ENCODE results near the gene PHYHIPL.

Gene PHYHIPL

DNA sequence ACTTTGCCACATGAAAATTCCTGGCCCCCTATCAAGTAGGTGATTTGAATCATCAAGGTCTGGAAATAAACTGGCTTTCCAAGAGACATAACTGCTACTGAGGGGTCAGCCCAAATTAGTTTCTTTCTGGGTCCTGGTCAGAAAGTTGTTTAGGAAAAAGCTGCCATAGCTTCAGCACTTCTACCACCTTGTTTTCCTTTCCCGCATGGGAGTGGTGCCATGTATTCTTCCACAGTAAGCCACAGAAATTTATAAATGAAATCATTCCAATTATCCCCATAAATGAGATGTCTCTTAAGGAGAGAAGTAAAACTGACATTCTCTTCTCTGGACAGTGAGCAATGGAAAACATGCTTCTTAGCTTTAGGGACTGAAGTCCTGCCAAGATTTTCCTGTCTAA is 80.8 kb downstream of the PHYHIPL start:
- DNase-seq (ENCODE audit: low read depth), result no peak

DNA sequence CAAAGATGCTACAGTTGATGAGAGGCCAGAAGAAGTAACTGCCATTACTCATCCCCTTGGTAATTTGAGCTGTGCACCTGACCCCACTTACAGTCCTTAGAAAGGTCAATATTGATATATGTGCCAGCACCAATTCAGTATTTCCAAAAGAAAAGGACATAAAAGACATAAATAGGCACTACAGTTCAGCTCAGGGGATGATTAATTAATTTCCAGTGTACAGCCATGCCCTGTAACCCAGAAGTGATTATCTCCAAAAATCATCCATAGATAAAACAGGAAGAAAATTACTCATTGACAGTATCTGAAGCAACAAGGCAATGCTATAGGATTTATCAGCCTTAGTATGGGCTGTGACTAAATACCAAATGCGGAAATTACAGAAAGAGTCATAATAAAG is 82.4 kb downstream of the PHYHIPL start:
- DNase-seq (ENCODE audit: low read depth), result no peak

DNA sequence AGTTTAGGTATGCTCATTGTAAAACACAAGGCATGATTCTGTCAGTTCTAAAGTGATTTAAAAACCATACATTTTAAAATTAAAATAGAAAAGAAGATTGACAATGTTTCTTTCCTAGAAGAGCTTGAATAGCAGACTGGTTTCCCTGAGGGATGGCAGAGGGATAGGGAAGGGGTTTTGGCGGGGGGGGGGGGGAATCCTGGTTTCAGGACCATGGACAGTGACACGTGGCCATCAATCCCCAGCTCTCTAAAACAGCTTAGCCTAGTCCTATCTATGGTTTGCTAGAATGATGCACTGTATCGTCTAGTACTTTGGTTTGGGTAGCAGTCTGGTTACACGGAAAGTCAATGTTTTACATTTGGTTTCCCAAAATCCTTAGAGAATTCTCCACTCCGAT is 88.7 kb downstream of the PHYHIPL start:
- no peak for DNase-seq (ENCODE audit: low read depth)

DNA sequence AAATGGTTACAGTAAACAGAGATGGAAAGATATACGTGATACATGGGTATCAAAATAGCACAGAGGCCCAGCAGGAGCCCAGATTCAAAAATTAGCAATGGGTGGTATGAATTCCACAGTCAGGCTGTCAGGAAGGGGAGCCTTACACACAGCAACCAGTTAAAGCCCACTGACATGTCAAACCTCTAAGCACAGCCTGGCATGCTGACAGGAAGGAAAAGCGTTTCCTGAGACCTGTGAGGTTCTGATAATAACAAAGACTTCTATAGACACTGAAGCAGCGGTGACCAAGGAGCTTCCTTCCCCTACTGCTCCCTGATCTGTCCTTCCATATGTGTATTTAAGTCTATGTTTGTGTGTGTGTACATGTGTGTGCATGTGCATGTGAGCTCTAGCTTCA is 89.9 kb downstream of the PHYHIPL start:
- no peak for DNase-seq (ENCODE audit: low read depth)

DNA sequence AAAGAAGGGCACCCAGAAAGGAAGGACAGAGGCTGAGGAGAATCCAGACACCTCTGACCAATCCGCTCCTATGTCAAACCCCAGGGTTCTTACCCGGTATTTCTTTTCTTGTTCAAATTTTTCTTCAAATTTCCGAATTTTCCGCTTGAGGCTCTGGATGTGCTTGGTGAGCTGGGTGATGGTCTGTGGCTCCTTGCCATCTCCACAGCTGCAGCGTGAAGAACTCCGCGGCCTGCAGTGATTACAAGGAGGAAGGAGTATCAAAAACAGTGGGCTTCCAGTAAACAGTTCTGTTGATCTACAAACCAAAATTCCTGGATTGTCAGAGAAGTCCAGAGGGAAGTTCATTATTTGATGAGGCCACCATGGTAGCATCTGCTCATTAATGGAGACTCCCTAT is 92.0 kb downstream of the PHYHIPL start:
- no peak for DNase-seq (ENCODE audit: low read depth)

DNA sequence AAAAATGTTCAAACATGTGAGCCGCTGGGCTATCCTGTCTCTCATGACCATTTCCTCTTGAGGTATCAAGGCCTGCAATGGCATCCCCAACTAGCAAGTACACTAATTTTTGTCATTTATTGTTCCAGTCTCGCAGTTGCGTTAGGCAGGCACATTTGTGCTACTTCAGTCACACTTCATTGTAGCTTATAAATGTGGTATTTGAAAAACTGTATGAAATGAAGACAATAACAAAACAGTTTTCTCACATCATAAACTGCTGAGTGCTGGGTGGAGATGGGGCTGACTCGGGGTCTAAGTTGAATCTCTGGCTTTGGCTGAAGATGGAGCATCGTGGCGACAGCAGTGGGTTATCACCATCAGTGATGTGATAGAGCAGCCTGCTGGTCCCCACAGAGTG is 93.2 kb downstream of the PHYHIPL start:
- no peak for DNase-seq (ENCODE audit: low read depth)

DNA sequence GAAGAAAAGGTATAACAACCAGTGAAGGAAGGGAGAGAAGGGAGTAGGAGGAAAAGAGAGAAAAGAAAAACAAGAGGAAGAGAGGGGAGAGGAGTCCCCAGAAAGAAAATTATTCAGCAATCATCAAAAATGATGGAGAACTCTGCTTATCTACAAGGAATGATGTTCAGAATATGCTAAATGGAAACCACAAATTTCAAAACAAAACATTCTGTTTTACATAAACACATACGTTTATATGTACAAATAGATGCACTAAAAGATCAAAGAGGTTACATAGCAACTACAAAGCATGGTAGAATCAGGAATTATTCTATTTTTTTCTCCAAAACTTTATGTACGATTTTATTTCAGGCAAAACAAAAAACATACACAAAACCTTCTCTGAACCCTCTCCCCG is 94.0 kb downstream of the PHYHIPL start:
- no peak for DNase-seq (ENCODE audit: low read depth)

DNA sequence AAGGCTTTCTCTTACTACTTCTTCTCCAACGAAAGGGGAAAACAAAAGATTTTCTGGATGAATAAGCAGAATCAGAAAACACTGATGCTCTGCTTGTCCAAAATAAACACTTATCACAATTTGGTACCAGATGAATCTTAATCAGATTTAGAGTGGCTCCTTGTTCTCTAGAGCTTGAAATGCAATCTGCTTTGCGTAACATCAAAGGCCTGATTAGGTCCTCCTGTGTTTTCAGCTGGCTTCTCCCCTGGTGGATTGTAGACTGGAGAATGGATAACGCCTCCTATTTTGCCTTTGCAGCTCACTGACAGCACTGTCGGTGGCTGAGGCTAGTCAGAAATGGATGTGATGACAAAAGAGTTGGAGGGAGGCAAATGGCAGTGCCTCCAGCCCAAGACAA is 94.7 kb downstream of the PHYHIPL start:
- DNase-seq (ENCODE audit: low read depth), result no peak

DNA sequence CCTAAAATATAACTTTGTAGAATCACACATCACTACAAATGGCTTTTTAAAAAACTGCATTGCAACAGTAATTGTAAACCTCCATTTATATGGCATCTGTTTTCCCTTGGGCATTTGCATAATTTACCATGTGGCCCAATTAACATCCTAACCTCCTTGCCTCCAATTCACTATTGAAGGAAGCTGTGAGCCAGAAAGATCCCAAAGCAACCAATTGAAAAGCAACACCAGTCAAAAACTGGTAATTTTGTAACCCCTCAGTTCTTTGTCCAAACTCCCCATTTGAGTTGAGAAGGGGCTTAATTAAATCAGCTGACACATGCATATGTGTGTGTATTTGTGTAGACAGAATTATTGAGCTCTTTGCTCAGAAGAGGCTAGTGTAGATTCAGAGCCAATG is 95.6 kb downstream of the PHYHIPL start:
- DNase-seq (ENCODE audit: low read depth), result no peak

DNA sequence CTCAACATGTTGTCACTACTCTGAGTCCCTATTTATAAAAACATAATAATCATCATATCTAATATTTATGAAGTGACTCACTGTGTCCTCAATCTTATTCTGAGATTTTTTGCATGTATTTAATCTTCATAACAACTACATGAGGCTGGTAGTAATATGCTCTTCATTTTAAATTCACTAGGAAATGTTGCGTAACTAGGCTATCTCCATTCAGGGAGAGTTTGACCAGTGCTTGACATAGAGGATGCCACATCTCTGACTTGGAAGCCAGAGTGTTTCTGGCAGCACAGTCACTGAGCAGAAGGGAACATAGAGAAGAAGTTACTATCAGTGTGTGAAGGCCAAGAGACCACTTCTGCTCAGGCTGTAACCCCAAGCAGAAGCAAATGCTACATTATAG is 97.0 kb downstream of the PHYHIPL start:
- no peak for DNase-seq (ENCODE audit: low read depth)

DNA sequence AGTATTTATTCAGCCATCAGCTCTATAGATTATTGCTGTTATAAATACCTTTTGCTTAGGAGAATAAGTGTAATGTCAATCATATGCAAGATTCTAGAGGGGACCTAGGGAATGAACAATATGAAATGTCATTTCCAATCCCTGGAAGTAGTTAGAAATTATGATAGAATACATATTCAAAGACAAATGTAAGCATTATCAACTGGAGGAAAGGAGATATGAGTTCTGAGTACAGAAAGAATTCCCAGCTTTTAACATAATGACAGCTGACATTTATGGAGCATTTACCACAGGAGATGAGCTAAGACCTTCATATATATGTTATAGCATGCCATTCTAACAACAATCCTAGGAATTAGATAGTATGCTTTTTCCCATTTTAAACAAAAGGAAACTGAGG is 99.7 kb downstream of the PHYHIPL start:
- DNase-seq (ENCODE audit: low read depth), result no peak

DNA sequence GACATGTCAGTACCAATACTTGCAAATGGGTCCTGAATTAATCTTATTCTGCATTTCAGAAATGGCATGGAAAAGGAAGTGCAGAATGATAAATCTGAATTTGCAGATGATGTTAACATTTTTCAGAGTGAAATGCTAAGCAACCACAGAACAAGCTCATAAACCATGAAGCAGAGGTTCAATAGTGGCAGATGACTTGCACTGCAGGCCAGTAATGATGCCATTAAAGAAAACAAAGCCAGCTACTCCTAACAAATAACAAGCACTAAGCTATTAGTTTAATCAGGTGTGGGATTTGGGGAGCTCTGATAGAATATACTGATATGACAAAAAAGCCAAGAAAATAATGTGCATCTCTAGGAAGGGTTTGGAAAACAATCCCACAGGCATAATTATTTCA is 100.5 kb downstream of the PHYHIPL start:
- no peak for DNase-seq (ENCODE audit: low read depth)

DNA sequence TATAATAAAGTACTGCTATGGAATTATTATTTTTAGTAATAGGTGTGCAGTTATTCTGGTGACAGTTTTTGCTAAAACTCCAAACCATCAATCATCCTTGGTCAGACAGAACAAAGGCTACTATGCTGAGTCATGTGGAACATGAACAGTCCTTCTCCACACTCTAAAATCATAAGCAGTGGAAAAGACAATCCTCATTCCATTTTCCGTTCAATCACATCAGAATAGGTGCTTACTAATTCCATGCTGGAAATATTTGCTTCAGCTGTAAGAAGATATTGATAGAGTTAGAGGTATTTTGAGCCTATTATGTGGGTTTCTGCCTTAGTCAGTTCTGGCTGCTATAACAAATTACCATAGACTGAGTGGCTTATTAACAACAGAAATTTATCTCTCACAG is 103.0 kb downstream of the PHYHIPL start:
- no peak for DNase-seq (ENCODE audit: low read depth)

DNA sequence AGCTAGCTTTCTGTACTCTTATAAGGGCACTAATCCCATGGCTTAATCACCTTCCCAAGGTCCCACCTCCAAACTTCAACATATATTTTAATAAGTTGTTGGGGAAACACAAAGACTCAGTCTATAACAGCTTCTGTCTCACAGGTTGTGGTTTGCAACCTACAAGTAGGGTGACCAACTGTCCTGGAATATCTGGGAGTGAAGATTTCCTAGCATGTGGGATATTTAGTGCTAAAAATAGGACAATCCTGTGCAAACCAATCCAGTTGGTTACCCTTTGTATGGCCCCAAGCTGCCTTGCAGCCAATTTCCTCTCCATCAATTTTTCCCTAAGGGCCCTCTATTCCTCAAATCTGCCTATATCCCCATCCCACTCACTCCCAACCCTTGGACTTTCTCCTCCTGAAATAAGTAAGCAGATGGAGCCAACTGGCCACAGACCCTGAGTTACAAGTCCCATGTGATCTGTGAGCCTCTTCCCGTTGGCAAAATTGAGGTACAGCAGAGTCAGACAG is 103.6 kb downstream of the PHYHIPL start:
- no peak for DNase-seq (ENCODE audit: low read depth)

DNA sequence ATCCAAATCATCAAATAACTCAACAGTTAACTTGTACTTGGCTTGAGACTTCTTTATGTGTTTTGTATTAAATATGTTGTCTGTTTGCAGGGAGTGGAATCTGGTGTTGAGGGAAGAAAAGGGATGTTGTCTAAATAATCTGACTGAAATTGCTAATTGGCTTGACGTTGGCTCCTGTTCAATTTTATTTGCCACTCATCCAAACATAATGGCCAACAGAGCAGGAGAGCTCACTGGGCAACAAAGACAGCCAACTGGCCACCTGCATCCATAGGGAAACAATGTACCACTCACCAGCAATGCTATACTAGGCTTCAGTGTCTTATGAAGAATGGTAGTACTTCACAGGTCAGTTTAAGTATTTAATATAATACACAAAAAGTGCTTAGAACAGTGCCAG is 105.4 kb downstream of the PHYHIPL start:
- DNase-seq (ENCODE audit: low read depth), result no peak

DNA sequence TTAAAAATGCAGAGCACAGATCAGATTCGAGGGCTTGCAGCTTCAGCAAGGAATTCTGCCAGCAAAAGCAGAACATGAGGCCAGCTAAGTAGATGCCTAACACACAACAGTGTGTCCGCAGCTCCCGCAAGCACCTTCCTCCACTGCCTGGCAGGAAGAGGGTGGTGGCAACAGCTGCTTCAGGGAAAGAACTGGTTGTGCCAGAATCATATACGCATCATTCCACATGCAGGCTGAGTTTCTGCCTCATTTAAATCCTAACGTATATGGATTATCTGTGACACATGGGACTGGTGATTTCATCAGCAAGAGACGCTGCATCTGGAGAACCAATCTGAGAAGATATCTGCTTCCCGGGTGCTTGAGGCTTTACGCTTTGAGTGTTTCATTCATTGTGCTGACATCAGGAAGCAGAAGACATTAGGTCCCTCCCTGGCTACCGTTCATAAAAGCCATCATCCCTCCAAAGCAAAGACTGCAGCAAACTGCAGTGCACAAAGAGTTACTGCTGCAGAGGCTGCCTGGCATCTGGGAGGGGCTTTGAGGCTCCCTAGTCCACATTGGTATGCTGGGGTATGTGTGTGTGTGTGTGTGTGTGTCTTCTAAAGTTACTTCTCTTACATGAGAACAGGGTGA is 107.1 kb downstream of the PHYHIPL start:
- DNase-seq (ENCODE audit: low read depth), result no peak

DNA sequence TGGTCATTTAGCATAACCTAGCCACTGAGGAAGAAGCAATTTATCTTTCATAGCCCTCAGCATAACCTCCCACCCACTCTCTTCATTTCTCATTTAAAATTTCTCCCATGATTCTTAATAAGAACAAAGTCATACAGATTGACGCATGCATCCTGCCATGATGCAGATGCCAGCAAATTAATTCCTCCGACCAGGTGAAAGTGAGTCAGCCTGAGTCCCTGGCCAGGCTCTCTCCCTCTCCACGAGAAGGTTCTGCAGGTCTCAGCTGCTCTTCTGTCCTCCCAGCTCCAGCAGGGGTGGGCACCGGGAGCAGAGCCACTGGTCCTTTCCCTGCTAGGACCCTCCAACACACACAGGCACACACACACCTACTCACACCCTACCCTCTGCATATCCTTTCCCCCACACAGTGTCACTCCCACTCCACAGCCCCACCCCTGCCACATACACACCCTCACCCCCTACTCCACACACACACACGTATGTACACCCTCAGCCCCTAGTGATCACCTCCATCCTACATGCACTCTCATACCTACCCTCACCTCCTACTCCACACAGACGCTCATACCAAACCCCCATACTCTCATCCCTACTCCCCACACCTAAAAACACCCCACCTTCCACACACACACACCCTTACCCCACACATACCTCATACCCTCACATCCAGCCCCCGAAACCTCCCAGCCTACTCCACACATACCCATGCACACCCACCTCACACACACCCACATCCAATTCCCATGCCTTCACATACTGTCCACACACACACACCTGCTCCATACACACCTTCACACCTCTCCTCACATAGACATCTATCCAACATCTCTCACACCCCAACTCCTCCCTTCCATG is 107.9 kb downstream of the PHYHIPL start:
- no peak for DNase-seq (ENCODE audit: low read depth)

DNA sequence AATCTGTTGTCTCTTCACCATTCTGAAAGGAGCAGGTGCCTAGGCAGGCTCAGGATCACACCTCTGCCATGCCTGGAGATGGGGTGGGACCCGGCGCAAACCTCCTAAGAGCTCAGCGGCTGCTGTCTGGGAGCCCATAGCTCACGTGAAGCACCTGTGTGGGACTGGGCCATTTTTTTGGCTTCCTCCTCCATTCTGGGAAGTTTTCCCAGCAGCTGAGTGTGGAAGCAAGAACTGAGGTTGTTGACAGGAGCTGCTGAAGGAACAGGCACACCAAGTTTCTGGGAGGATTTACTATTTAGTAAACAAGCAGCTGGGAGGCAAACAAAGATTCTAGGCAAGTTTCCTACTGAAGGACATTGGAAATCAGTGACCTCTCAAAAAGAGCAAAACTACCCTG is 108.6 kb downstream of the PHYHIPL start:
- DNase-seq (ENCODE audit: low read depth), result no peak

DNA sequence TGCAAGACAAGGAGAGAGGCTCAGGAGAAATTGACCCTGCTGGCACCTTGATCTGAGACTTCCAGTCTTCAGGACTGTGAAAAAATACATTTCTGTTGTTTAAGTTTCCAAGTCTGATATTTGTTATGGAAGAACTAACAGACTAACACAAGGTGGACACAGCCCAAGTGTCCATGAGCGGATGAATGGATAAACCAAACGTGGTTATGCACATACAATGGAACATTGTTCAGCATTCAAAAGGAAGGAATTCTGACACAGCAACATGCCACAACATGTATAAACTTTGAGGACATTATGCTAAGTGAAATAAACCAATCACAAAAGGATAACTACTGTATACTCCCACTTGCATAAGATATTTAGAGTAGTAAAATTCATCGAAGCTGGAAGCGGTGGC is 109.4 kb downstream of the PHYHIPL start:
- no peak for DNase-seq (ENCODE audit: low read depth)

DNA sequence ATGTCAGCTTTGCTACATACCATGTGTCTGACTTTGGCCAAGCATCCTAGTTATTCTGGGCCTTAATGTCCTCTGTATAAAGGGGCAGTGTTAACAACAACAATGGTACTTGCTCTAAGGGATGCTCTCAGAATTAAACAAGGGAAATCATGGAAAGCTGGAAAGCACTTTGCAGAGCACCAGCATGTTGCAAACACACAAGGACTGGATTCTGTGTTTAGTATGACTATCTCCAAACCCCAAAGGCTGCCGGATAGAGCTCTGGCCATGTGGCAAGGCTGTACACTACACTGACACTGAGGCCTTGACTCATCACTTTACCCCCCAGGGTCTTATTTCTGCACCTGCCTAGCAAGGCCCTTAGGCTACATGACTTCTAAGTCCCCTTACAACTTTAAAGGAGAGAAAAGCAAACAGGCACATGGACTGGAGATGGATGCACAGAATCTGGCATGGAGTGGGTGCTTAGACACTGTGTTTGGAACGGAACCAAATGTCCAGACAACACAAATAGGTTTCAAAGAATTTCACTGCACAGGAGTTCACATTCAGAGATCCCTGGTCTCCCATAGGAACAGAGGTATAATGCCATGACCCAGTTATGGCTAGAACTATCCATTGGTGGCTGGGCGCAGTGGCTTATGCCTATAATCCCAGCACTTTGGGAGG is 111.3 kb downstream of the PHYHIPL start:
- no peak for DNase-seq (ENCODE audit: low read depth)

DNA sequence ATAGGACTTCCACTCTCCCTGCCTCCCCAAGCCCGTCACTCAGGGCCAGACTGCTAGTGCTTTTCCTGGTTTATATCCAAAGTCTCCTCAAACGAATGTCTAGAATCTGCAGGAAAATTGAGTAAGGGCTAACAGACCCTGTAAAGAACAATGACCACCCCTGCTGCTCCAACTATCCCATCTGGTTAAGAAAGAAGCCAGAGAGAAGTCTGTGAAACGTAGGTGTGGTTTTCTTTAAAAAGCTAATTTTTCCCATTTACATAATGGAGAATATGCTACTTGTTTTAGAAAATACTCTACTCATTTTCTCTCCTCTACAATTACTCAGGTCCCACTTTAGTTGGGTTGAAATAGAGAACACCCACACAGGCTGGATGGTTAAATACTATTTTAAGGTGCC is 113.4 kb downstream of the PHYHIPL start:
- no peak for DNase-seq (ENCODE audit: low read depth)

DNA sequence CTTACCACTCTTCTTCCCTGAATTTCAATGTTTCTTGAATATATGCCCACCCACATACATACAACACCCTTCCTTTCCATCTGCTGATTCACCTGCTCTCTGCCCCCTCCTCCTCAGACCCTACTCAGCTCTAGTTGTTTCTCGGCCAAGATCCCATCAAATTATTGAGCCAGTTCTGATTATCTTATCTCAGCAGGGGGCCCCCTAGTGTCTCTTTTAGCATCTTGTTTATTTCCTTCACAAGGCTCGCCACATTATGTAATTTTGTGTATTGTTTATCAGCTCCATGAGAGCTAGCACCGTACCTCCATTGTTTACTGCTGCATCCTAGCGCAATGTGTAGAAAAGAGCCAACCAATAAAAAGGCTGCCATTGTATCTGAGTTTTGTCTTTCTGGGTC is 114.0 kb downstream of the PHYHIPL start:
- DNase-seq (ENCODE audit: low read depth), result no peak

Data from GM04504 (cell line).